Esophagus muscularis mucosa (tissue), 4 donors: ENCODE data around the gene TMEM198.

Source experiments
- EP300 ChIP-seq: sonication (generic); formaldehyde crosslinking; IDR thresholded peaks from one replicate; pipeline ENCODE4 v1.6.1; 2017; ENCODE audit warnings: antibody characterized with exemption
- POLR2A ChIP-seq: fragments of 450-650 bp; IDR thresholded peaks from one replicate; pipeline ENCODE4 v1.6.1; 2017; ENCODE audit warnings: antibody characterized with exemption, moderate library complexity, mild to moderate bottlenecking, low read depth
- POLR2AphosphoS5 ChIP-seq, 2 donors: sonication (generic); formaldehyde crosslinking; IDR thresholded peaks; one replicate each; pipeline ENCODE4 v1.6.1; 2017; ENCODE audit warnings: antibody characterized with exemption in 2 of 2
- TF ChIP-seq, protein P1 (sequence below), 3 experiments: fragments of 200-600 bp in 2 of 3; fragments of 450-650 bp in 1 of 3; sonication (generic) in 2 of 3; IDR thresholded peaks; one replicate each; pipeline ENCODE4 v1.5.1; 2017 to 2019; ENCODE audit warnings: antibody characterized with exemption in 3 of 3, mild to moderate bottlenecking in 2 of 3, moderate library complexity in 1 of 3

DNA sequence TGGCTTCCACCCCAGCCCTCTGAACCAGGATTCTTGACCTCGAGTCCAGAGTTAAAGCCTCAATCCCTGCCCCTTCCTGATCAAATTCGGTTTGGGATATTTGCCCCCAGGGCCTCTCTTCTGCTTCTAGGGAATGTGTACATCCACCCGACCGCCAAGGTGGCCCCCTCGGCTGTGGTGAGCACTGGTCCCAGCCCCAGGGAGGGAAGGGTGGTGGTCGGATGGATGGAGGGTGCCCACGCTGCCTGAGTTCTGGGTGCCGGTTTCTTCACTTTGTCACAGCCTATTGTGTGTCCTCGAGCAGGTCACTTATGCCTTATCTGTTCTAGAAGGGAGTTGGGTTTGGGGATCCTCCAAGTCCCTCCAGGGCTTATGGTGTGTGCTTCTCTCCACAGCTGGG lies 38.2 kb upstream of the TMEM198 start:
- TF ChIP-seq POLR2A (no peak), EP300 (no peak), POLR2AphosphoS5 (IDR thresholded peaks at IDR 0.05) (no peak)
- TF ChIP-seq, protein P1, sequence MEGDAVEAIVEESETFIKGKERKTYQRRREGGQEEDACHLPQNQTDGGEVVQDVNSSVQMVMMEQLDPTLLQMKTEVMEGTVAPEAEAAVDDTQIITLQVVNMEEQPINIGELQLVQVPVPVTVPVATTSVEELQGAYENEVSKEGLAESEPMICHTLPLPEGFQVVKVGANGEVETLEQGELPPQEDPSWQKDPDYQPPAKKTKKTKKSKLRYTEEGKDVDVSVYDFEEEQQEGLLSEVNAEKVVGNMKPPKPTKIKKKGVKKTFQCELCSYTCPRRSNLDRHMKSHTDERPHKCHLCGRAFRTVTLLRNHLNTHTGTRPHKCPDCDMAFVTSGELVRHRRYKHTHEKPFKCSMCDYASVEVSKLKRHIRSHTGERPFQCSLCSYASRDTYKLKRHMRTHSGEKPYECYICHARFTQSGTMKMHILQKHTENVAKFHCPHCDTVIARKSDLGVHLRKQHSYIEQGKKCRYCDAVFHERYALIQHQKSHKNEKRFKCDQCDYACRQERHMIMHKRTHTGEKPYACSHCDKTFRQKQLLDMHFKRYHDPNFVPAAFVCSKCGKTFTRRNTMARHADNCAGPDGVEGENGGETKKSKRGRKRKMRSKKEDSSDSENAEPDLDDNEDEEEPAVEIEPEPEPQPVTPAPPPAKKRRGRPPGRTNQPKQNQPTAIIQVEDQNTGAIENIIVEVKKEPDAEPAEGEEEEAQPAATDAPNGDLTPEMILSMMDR (IDR thresholded peaks at IDR 0.05), result no peak
